Hematopoietic multipotent progenitor cell treated with erythropoietin and hydrocortisone succinate and interleukin-3 and kit ligand, for 8 days (in vitro differentiated cells): Measurements from ENCODE around the gene CCDC171.
A peak's percentile ranks its signal among the peaks of the same experiment; 100 is the strongest.
"Not testable (repeated sequence)": the region's sequence is repeated elsewhere in the genome, so short reads cannot be mapped to it uniquely, and the experiment has no call there.

ENCODE experiments used
- DNase-seq: peaks from one replicate; pipeline ENCODE4 v3.0.0-alpha.2; 2015

Gene CCDC171

DNA sequence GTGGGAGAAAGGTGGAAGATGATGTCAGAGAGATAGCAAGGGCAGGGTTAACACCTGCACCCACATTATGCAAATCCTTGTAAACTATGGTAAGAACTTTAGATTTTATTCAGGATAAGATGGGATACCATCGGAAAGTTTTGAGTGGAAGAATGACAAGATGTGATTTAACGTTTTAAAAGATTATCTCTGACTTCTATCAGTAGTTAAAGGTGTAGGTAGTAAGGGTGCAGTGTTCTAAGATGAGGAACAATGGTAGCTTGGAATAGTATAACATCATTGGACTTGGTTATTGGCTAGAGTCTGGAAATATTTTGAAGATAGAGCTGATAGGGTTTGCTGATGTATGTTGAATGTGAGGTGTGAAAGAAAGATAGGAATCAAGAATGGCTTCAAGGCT is 211.3 kb downstream of the CCDC171 start:
- DNase-seq, result no peak

DNA sequence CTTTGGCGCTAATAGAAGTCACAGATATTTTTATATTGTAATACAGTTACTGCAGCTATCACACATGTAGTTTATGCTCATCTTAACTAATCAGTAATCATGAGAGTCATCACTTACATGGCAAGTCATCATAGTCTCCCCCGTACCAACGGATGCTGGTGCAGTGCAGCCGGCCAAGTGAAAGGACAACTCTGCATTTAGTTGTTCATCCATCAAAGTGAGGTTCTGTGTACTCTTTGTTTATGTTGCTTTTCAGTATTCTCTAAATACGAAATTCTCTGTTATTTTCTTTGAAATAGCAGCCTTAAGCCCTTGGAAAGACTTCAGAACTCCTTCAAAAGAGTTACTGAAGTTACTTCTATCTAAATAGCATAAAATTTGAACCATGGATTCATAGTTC is 216.7 kb downstream of the CCDC171 start:
- no peak for DNase-seq

- no peak for DNase-seq
These were observed 226.0 kb downstream of the CCDC171 start for GRCh38 chr9:15778861-15779260.

DNA sequence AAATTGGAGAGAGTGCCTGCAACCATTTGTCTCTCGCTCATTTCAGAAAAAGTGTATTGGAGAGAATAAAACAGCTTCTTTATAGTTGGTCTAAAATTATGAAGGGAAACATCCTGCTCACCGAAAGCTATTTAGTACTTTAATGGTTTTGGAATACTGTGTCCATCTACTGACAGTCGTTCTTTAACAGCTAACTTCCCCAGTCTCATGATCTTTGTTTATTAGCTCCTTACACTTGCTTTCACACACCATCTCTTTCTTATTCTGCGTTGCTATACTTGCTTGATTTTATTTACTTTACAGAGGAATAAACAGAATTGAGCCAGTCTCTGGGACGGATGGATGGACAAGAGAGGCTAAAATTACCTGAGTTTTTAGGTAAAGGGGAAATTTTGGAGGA is 229.3 kb downstream of the CCDC171 start:
- no peak for DNase-seq

DNA sequence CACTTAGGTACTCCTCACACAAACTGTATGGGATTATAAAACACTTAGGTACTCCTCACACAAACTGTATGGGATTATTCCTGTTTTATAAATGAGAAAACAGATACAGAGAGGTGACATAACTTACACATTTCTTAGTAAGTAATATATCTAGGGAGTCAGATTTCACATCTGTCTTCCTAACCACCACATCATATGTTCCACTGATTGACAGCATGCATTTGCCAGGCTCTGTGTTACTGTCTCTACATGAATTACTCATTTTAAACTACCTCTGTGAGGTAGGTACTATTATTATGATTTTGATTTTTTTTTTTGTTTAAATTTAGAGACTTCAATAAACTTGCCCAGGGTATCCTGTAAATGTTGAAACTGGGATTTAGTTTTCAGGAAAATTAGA is 232.7 kb downstream of the CCDC171 start:
- no peak for DNase-seq

DNA sequence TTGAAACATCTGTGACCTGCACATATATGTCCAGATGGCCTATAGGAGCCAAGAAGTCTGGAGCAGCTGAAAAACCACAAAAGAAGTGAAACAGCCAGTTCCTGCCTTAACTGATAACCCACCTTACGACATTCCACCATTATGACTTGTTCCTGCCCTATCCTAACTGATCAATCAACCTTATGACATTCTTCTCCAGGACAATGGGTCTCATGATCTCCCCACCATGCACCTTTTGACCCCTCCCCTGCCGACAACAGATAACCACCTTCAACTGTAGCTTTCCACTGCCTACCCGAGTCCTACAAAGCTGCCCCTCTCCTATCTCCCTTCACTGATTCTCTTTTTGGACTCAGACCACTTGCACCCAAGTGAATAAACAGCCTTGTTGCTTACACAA is 233.8 kb downstream of the CCDC171 start:
- DNase-seq, result no peak

DNA sequence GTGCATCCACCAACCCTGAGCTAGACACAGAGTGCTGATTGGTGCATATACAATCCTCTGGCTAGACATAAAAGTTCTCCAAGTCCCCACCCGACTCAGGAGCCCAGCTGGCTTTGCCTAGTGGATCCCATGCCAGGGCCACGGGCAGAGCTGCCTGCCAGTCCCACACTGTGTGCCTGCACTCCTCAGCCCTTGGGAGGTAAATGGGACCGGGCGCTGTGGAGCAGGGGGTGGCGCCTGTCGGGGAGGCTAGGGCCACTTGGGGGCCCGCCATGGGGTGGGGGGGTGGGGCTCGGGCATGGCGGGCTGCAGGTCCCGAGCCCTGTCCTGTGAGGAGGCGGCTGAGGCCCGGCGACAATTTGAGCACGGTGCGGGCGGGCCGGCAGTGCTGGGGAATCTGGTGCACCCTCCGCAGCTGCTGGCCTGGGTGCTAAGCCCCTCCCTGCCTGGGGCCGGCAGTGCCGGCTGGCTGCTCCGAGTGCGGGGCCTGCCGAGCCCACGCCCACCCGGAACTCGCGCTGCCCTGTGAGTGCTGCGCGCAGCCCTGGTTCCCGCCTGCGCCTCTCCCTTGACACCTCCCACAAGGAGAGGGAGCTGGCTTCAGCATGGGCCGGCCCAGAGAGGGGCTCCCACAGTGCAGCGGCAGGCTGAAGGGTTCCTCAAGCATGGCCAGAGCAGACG is 257.5 kb downstream of the CCDC171 start:
- not testable (repeated sequence) for DNase-seq

DNA sequence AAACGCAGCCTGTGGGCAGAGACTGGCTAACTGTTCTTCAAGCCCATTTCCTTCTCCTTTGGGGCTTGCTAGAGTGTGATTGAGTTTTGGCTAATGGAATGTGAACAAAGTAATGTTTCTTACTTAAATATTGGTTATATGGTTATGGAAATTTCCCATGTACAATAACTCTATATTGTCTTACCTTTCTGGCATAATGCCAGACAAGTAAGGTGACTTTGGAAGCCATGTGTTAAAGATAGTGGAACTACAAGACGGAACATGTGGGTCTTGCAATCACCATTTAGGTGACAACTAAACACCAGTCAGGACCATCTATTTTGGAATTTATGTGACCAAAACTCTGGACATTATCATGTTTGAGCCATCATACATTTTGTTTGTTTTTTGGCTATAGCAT is 260.2 kb downstream of the CCDC171 start:
- no peak for DNase-seq

- DNase-seq, result no peak
These were observed 271.5 kb downstream of the CCDC171 start for GRCh38 chr9:15824310-15824709.

- DNase-seq, result no peak
These were observed 278.5 kb downstream of the CCDC171 start for GRCh38 chr9:15831384-15831783.

DNA sequence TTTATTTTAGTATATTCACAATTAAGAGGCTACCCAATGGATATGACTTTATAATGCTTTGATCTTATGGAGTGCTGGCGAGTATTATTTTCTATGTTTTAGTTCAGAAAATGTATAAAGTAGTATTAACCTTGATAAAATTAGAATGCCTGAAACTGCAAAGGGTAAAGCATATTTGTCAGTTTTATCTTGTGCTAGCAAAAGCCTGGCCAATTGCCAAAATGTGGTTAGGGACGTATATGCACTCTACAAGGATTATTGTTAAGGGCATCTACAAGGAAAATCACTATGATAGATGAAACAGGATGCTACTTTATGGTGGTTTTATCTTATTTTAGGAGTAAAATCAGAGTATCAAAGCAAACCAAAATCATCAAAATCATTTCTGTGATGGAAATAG is 281.7 kb downstream of the CCDC171 start:
- DNase-seq, result peak; percentile 92

DNA sequence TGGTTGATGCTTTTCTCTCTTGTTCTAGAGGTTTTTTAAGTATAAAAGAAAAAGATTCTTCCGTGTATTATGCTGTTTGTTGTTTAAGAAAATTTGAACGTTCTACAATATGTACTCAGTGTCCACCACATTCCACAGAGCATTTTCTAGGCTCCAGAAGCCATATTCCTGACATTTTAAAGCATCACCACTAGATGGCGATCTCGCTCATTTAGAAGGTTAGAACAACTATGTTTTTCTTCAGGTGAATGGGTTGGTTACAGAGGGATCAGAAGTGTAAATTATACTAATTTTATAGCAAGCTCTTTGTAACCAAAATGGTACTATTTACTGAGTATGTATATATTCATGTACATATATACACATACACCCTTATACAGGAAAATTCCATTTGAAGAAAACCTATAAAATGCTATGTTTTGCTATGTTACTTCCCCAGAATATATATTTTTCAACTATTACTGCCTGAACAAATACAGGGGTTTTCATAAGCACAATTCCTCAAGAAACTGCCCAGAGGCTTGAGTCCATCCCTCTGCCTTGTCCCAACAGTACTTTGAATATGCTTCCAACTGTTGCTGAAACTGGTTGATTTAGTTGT is 284.3 kb downstream of the CCDC171 start:
- DNase-seq, result peak; percentile 76

- DNase-seq, result peak; percentile 9
These were observed 289.2 kb downstream of the CCDC171 start for GRCh38 chr9:15842051-15842450.

GRCh38 chr9:15843316-15843715 is 290.5 kb downstream of the CCDC171 start:
- DNase-seq, result peak; percentile 82

DNA sequence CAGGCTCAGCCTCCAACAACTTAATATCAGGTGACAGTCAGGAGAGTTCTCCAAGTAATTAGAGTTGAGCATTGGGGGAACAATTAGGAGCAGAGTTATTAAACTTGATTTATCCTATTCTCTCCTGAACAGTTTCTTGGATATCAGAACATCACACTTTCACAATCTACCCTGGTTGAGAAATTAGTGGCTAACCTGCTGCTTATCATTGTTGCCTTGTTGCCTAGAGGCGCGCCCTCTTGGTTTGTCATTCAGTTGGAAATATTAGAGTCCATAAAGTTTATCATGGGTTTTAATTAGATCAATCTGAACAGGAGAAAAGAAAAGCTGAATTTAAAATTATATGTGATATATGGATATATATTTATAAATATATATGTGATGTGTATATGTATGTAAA is 291.1 kb downstream of the CCDC171 start:
- DNase-seq, result peak; percentile 74

DNA sequence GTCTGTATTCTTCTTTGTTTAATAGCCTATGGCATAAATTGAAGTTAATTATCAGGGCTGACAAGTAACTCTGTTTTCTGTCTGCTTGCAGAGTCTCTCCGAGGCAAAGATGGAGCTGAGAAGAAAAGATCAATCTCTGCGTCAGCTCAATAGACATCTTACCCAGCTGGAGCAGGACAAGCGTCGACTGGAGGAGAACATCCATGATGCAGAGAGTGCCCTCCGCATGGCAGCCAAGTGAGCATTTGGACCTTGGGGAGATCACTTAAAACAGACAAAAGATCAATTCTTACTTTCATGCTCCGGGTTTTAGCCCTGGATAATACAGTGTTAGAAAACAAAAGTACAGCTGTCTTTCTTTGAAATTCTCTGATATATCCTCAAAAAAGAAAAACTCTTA is 293.8 kb downstream of the CCDC171 start:
- no peak for DNase-seq

DNA sequence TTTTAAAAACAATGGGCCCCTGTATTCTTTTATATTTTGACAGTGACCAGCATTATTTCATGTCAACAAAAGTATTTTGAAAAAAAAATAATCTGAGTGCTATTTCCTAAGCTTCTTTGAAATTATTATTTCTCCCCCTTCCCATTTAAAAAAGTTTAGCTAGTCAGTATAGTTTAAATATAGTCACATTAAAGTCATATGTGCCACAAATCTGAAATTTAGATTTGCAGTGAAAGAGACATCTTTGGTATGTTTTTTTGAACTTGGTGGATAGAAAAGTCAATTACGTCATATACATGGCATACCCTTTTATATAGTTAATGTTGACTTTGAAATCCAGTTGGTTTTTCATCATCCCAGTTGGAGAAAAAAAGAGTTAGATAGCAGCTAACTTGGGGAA is 297.0 kb downstream of the CCDC171 start:
- no peak for DNase-seq

DNA sequence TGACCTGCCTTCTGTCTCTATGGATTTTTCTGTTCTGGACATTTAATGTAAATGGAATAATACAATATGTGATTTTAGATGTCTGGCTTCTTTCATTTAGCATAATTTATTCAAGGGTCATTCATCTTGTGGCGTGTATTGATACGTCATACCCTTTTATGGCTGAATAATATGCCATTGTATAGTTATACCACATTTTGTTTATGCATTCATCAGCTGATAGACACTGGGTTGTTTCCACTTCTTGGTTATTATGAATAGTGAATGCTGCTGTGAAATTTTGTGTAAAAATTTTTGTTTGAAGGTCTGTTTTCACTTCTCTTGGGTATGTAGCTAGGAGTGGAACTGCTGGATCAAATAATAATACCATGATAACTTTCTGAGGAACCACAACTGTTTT is 298.9 kb downstream of the CCDC171 start:
- DNase-seq, result no peak

DNA sequence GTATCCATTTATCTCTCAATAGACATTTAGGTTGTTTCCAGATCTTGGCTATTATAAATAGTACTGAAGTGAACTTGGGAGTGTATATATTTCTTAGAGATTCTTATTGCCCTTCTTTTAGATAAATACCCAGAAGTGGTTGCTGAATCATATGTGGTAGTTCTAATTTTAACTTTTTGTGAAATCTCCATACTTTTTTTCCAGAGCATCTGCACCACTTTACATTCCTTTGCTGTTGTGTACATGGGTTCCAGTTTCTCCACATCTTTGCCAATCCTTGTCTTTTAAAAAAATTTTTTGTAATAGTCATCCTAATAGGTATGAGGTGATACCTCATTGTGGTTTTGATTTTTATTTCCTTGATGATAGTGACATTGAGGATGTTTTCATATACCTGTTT is 303.7 kb downstream of the CCDC171 start:
- DNase-seq, result no peak

GRCh38 chr9:15867334-15867733 is 314.5 kb downstream of the CCDC171 start:
- no peak for DNase-seq

- DNase-seq, result no peak
These were observed 315.1 kb downstream of the CCDC171 start for GRCh38 chr9:15867988-15868387.

DNA sequence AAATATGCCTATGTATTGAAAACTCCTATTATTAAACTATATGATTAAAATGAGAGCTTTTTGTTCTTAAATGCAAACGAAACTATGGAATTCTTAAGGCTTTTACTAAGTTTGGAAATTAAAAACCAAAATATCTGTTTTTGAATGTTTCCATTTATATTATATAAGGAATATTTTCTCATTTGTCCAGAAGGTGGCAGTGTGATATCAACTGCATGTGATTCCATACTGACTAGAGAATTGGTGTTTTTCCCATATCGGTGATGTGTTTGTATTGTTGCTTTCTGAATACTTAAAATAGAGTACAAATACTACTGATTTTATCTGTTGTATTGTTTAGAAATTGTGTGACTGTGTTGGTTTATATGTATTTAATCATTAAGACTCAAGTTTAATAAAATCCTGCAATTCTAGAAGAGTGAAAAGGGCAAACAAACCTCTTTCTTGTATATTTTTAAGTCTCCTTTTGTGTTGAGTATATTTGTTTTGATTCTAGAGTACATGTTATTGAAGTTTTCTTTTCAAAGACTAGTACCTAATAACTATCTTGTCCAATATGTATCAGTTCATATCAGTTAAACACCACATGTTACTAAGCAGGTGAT is 320.8 kb downstream of the CCDC171 start:
- DNase-seq, result peak; percentile 73

GRCh38 chr9:15882328-15882727 is 329.5 kb downstream of the CCDC171 start:
- no peak for DNase-seq

DNA sequence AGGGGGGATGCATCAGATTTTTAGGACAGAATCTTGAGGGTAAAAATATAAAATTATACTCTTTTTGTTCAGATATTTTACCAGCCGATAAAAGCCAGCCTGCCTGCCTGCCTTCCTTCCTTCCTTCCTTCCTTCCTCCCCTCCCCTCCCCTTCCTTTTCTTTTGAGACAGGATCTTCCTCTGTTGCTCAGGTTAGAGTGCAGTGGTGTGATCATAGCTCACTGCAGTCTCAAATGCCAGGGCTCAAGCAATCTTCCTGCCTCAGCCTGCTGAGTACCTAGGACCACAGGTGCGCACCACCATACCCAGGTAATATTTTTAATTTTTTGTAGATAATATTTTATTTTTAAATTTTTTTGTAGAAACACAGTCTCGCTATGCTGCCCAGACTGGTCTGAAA is 330.0 kb downstream of the CCDC171 start:
- DNase-seq, result no peak

GRCh38 chr9:15885464-15885863 is 332.6 kb downstream of the CCDC171 start:
- no peak for DNase-seq
